Measurements from ENCODE around the gene CDK6.

Gene CDK6

GRCh38 chr7:92793656-92794205 lies 42.6 kb downstream of the CDK6 start:
- peaks cover 2 to 13% of the 10 kb centered on the region in 2 donors for H3K9me3 ChIP-seq (replicated peaks in 1 of 2; ENCODE audit: control insufficient read depth in 2 of 2, insufficient read depth in 1 of 2, low read depth in 1 of 2, low read length in 2 of 2)
- no peak overlapping the region for H2AK5ac ChIP-seq (ENCODE audit: low read depth, low read length)
- no peak overlapping the region for H3K4ac ChIP-seq (ENCODE audit: low read length)
- H2AFZ ChIP-seq (ENCODE audit: low read length) = no peak overlapping the region
- no peaks in the 10 kb centered on the region for H3K79me1 ChIP-seq (ENCODE audit: low read depth, low read length)
- no peak overlapping the region for H3K4me2 ChIP-seq (ENCODE audit: insufficient read depth, low read length, poor library complexity, severe bottlenecking)
- no peaks in the 10 kb centered on the region for H3K4me1 ChIP-seq (ENCODE audit: control insufficient read depth in 2 of 2, insufficient read depth in 1 of 2, low read depth in 1 of 2, low read length in 2 of 2)
- no peak overlapping the region for H3K23ac ChIP-seq (ENCODE audit: low read depth, low read length, poor library complexity)
- no CpG with 5 or more reads among the region's 1 CpG for WGBS, 2 donors (ENCODE audit: extremely low coverage in 2 of 2, insufficient read length in 2 of 2, insufficient replicate concordance in 1 of 2)
- no peak overlapping the region for H2BK120ac ChIP-seq (ENCODE audit: low read depth, low read length)
- no peak overlapping the region for H3K9ac ChIP-seq (ENCODE audit: low read depth, low read length, poor library complexity)
- H3K36me3 ChIP-seq (replicated peaks in 1 of 2; ENCODE audit: control insufficient read depth in 2 of 2, insufficient read depth in 2 of 2, low read length in 2 of 2) = no peaks in the 10 kb centered on the region
- H3K4me3 ChIP-seq (ENCODE audit: low read length in 2 of 2) = no peak overlapping the region
- no peak overlapping the region for H3K18ac ChIP-seq (ENCODE audit: low read length)
- H3K27ac ChIP-seq (replicated peaks; ENCODE audit: low read length) = no peak overlapping the region
- no peak overlapping the region for H2BK5ac ChIP-seq (ENCODE audit: low read length)
- DNase-seq (ENCODE audit: low spot score) = no peak
- H3K14ac ChIP-seq (ENCODE audit: low read length) = no peak overlapping the region
- H3K27me3 ChIP-seq (ENCODE audit: control insufficient read depth in 3 of 3, insufficient read depth in 3 of 3, low read depth in 1 of 3, low read length in 3 of 3) = no peaks in the 10 kb centered on the region
- no peak overlapping the region for H2BK12ac ChIP-seq (ENCODE audit: low read length)
- H4K91ac ChIP-seq (ENCODE audit: low read depth, low read length, poor library complexity) = no peak overlapping the region
- H4K8ac ChIP-seq (ENCODE audit: low read depth, low read length) = no peak overlapping the region
- H2BK15ac ChIP-seq (ENCODE audit: low read length) = no peak overlapping the region

- Histone ChIP-seq H4K91ac (ENCODE audit: low read depth, low read length, poor library complexity) (no peak overlapping the region), H4K8ac (ENCODE audit: low read depth, low read length) (no peak overlapping the region), H3K27me3 (ENCODE audit: control insufficient read depth in 3 of 3, insufficient read depth in 3 of 3, low read depth in 1 of 3, low read length in 3 of 3) (no peaks in the 10 kb centered on the region), H2AFZ (ENCODE audit: low read length) (no peak overlapping the region), H3K14ac (ENCODE audit: low read length) (no peak overlapping the region), H3K79me1 (ENCODE audit: low read depth, low read length) (no peaks in the 10 kb centered on the region), H3K36me3 (replicated peaks in 1 of 2; ENCODE audit: control insufficient read depth in 2 of 2, insufficient read depth in 2 of 2, low read length in 2 of 2) (no peaks in the 10 kb centered on the region), H2BK15ac (ENCODE audit: low read length) (no peak overlapping the region), H2BK120ac (ENCODE audit: low read depth, low read length) (no peak overlapping the region), H2AK5ac (ENCODE audit: low read depth, low read length) (no peak overlapping the region), H3K27ac (replicated peaks; ENCODE audit: low read length) (no peak overlapping the region), H3K4ac (ENCODE audit: low read length) (no peak overlapping the region), H3K4me2 (ENCODE audit: insufficient read depth, low read length, poor library complexity, severe bottlenecking) (no peak overlapping the region), H3K18ac (ENCODE audit: low read length) (no peak overlapping the region), H3K9ac (ENCODE audit: low read depth, low read length, poor library complexity) (no peak overlapping the region), H3K4me3 (ENCODE audit: low read length in 2 of 2) (no peak overlapping the region), H3K9me3 (replicated peaks in 1 of 2; ENCODE audit: control insufficient read depth in 2 of 2, insufficient read depth in 1 of 2, low read depth in 1 of 2, low read length in 2 of 2) (peaks cover 2 to 22% of the 10 kb centered on the region in 2 donors), H3K4me1 (ENCODE audit: control insufficient read depth in 2 of 2, insufficient read depth in 1 of 2, low read depth in 1 of 2, low read length in 2 of 2) (peaks cover 0 to under 1% of the 10 kb centered on the region in 2 donors), H3K23ac (ENCODE audit: low read depth, low read length, poor library complexity) (no peak overlapping the region), H2BK12ac (ENCODE audit: low read length) (no peak overlapping the region), H2BK5ac (ENCODE audit: low read length) (no peak overlapping the region)
- no peak for DNase-seq (ENCODE audit: low spot score)
- WGBS, 2 donors (ENCODE audit: extremely low coverage in 2 of 2, insufficient read length in 2 of 2, insufficient replicate concordance in 1 of 2) = no CpG with 5 or more reads among the region's 1 CpG
Measured at GRCh38 chr7:92790992-92791391, 45.4 kb downstream of the CDK6 start.

- peaks cover 2 to 22% of the 10 kb centered on the region in 2 donors for H3K9me3 ChIP-seq (replicated peaks in 1 of 2; ENCODE audit: control insufficient read depth in 2 of 2, insufficient read depth in 1 of 2, low read depth in 1 of 2, low read length in 2 of 2)
- H3K4me2 ChIP-seq (ENCODE audit: insufficient read depth, low read length, poor library complexity, severe bottlenecking) = no peak overlapping the region
- H3K18ac ChIP-seq (ENCODE audit: low read length) = no peak overlapping the region
- no peak overlapping the region for H3K4ac ChIP-seq (ENCODE audit: low read length)
- H3K27ac ChIP-seq (replicated peaks; ENCODE audit: low read length) = no peak overlapping the region
- H3K4me3 ChIP-seq (ENCODE audit: low read length in 2 of 2) = no peak overlapping the region
- no peaks in the 10 kb centered on the region for H3K79me1 ChIP-seq (ENCODE audit: low read depth, low read length)
- WGBS, 2 donors (ENCODE audit: extremely low coverage in 2 of 2, insufficient read length in 2 of 2, insufficient replicate concordance in 1 of 2) = no CpG with 5 or more reads among the region's 1 CpG
- no peaks in the 10 kb centered on the region for H3K36me3 ChIP-seq (replicated peaks in 1 of 2; ENCODE audit: control insufficient read depth in 2 of 2, insufficient read depth in 2 of 2, low read length in 2 of 2)
- H3K14ac ChIP-seq (ENCODE audit: low read length) = no peak overlapping the region
- no peak overlapping the region for H2AK5ac ChIP-seq (ENCODE audit: low read depth, low read length)
- H2BK12ac ChIP-seq (ENCODE audit: low read length) = no peak overlapping the region
- H2BK15ac ChIP-seq (ENCODE audit: low read length) = no peak overlapping the region
- H3K4me1 ChIP-seq (ENCODE audit: control insufficient read depth in 2 of 2, insufficient read depth in 1 of 2, low read depth in 1 of 2, low read length in 2 of 2) = peaks cover 0 to 1% of the 10 kb centered on the region in 2 donors
- H2AFZ ChIP-seq (ENCODE audit: low read length) = no peak overlapping the region
- no peaks in the 10 kb centered on the region for H3K27me3 ChIP-seq (ENCODE audit: control insufficient read depth in 3 of 3, insufficient read depth in 3 of 3, low read depth in 1 of 3, low read length in 3 of 3)
- H2BK5ac ChIP-seq (ENCODE audit: low read length) = no peak overlapping the region
- H2BK120ac ChIP-seq (ENCODE audit: low read depth, low read length) = no peak overlapping the region
- no peak overlapping the region for H4K8ac ChIP-seq (ENCODE audit: low read depth, low read length)
- no peak overlapping the region for H3K9ac ChIP-seq (ENCODE audit: low read depth, low read length, poor library complexity)
- DNase-seq (ENCODE audit: low spot score) = no peak
- no peak overlapping the region for H4K91ac ChIP-seq (ENCODE audit: low read depth, low read length, poor library complexity)
- no peak overlapping the region for H3K23ac ChIP-seq (ENCODE audit: low read depth, low read length, poor library complexity)
Measured at GRCh38 chr7:92788559-92789183, 47.7 kb downstream of the CDK6 start.

- Histone ChIP-seq H4K8ac (ENCODE audit: low read depth, low read length) (no peak overlapping the region), H3K14ac (ENCODE audit: low read length) (no peak overlapping the region), H2BK15ac (ENCODE audit: low read length) (no peak overlapping the region), H2AFZ (ENCODE audit: low read length) (no peak overlapping the region), H3K79me1 (ENCODE audit: low read depth, low read length) (no peaks in the 10 kb centered on the region), H3K4me1 (ENCODE audit: control insufficient read depth in 2 of 2, insufficient read depth in 1 of 2, low read depth in 1 of 2, low read length in 2 of 2) (peaks cover 1 to 4% of the 10 kb centered on the region in 2 donors), H3K4me2 (ENCODE audit: insufficient read depth, low read length, poor library complexity, severe bottlenecking) (no peak overlapping the region), H3K27ac (replicated peaks; ENCODE audit: low read length) (no peak overlapping the region), H3K23ac (ENCODE audit: low read depth, low read length, poor library complexity) (no peak overlapping the region), H2AK5ac (ENCODE audit: low read depth, low read length) (no peak overlapping the region), H4K91ac (ENCODE audit: low read depth, low read length, poor library complexity) (no peak overlapping the region), H3K18ac (ENCODE audit: low read length) (no peak overlapping the region), H3K9me3 (replicated peaks in 1 of 2; ENCODE audit: control insufficient read depth in 2 of 2, insufficient read depth in 1 of 2, low read depth in 1 of 2, low read length in 2 of 2) (peaks cover 2 to 21% of the 10 kb centered on the region in 2 donors), H3K4ac (ENCODE audit: low read length) (no peak overlapping the region), H3K9ac (ENCODE audit: low read depth, low read length, poor library complexity) (no peak overlapping the region), H3K4me3 (ENCODE audit: low read length in 2 of 2) (no peak overlapping the region), H2BK12ac (ENCODE audit: low read length) (no peak overlapping the region), H3K36me3 (replicated peaks in 1 of 2; ENCODE audit: control insufficient read depth in 2 of 2, insufficient read depth in 2 of 2, low read length in 2 of 2) (no peaks in the 10 kb centered on the region), H2BK5ac (ENCODE audit: low read length) (no peak overlapping the region), H3K27me3 (ENCODE audit: control insufficient read depth in 3 of 3, insufficient read depth in 3 of 3, low read depth in 1 of 3, low read length in 3 of 3) (no peaks in the 10 kb centered on the region), H2BK120ac (ENCODE audit: low read depth, low read length) (no peak overlapping the region)
- no CpG with 5 or more reads among the region's 3 CpGs for WGBS, 2 donors (ENCODE audit: extremely low coverage in 2 of 2, insufficient read length in 2 of 2, insufficient replicate concordance in 1 of 2)
- DNase-seq (ENCODE audit: low spot score) = no peak
Measured at GRCh38 chr7:92785923-92786322, 50.5 kb downstream of the CDK6 start.

Measured in neuronal stem cell (in vitro differentiated cells).